HG03175 (cell line): Measurements from ENCODE around the gene RTL1.

ENCODE experiments used
- ATAC-seq: cut with Tn5 transposase; IDR thresholded peaks from one replicate; pipeline ENCODE4 v1.9.1; 2021; ENCODE audit warnings: mild to moderate bottlenecking, moderate library complexity; ENCODE audit not compliant: unreplicated experiment

Gene RTL1

GRCh38 chr14:100882991-100883788 lies 20.3 kb downstream of the RTL1 start:
- no peak for ATAC-seq

- no peak for ATAC-seq
These were observed 21.2 kb downstream of the RTL1 start for GRCh38 chr14:100882026-100882967.

GRCh38 chr14:100881211-100882025 lies 22.1 kb downstream of the RTL1 start:
- no peak for ATAC-seq

- ATAC-seq, result no peak
These were observed 23.0 kb downstream of the RTL1 start for GRCh38 chr14:100880271-100881101.

- ATAC-seq, result no peak
These were observed 23.7 kb downstream of the RTL1 start for GRCh38 chr14:100879782-100880181.

GRCh38 chr14:100879194-100879593 lies 24.3 kb downstream of the RTL1 start:
- ATAC-seq, result no peak

- ATAC-seq, result no peak
These were observed 25.0 kb downstream of the RTL1 start for GRCh38 chr14:100878271-100879146.

GRCh38 chr14:100875861-100876590 lies 27.5 kb downstream of the RTL1 start:
- no peak for ATAC-seq

GRCh38 chr14:100875126-100875525 lies 28.4 kb downstream of the RTL1 start:
- no peak for ATAC-seq

GRCh38 chr14:100874411-100875091 lies 29.0 kb downstream of the RTL1 start:
- ATAC-seq, result no peak

- no peak for ATAC-seq
These were observed 29.5 kb downstream of the RTL1 start for GRCh38 chr14:100874051-100874410.

- ATAC-seq, result no peak
These were observed 30.4 kb downstream of the RTL1 start for GRCh38 chr14:100873096-100873482.

- no peak for ATAC-seq
These were observed 31.0 kb downstream of the RTL1 start for GRCh38 chr14:100872259-100873095.

- ATAC-seq, result no peak
These were observed 32.0 kb downstream of the RTL1 start for GRCh38 chr14:100871234-100872186.

GRCh38 chr14:100868621-100869370 lies 34.7 kb downstream of the RTL1 start:
- no peak for ATAC-seq
